CD4-positive, alpha-beta T cell treated with Interleukin-17A for 1 hour (primary cell): ENCODE results near the gene GLT6D1.
"Not testable (repeated sequence)": the region's sequence is repeated elsewhere in the genome, so short reads cannot be mapped to it uniquely, and the experiment has no call there.

Source experiments
- DNase-seq: peaks from one replicate; pipeline ENCODE4 v3.0.0-alpha.2; 2020

Gene GLT6D1

GRCh38 chr9:135664801-135665794 lies 25.8 kb upstream of the GLT6D1 start:
- DNase-seq = no peak

DNA sequence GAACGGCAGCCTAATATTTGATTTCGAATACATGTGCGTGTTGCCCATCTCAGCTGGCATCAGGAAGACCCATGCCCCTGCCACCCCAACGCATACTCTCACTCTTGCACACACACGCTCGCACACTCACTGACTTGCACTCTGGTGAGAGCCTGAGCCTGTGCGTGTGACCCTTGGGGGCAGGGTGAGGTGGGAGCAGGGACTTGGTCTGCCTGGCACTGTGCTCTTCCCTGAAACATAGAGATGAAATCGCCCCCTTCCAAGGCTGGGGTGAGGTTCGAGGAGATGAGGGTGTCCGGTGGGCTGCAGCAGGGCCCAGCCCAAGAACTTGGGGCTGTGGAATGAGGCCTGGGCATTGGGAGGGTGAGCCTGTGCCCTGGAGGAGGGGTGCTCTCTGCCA lies 24.9 kb upstream of the GLT6D1 start:
- DNase-seq = no peak

DNA sequence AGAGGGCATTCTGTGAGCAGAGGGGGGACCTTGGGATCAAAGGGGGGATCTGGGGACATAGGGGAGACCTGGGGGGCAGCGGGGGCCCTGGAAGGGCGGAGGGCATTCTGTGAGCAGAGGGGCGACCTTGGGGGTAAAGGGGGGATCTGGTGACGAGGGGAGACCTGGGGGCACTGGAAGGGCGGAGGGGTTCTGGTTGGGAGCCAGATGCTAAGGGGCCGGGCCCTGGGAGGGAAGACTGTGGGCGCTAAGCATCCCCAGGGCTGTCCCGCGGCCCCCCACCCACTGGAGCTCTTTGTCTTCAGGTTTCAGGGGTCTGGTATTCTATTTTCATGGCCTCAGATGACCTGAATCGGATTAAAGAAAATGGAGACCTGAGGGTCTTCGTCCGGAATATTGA lies 24.5 kb upstream of the GLT6D1 start:
- DNase-seq = no peak

DNA sequence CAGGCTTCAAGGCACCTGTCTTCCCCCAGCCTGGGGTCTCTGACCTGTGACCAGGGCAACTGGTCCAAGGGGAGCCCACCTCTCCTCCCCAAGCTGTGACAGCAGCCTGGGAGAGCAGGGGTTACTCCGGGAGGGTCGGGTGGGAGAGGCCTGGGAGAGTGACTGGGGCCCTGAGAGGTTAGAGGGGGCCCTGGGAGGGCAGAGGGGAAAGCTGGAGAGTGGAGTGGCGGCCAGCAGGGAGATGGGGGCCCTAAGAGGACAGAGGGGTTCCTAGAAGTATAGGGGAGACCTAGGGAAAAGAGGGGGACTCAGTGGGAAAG lies 24.1 kb upstream of the GLT6D1 start:
- DNase-seq = no peak

- no peak for DNase-seq
These were observed 23.6 kb upstream of the GLT6D1 start, which contains the start of gene LCN9 for GRCh38 chr9:135662758-135663450. Gene LCN9, plus strand, starts transcription at chr9:135663309. Its CDS starts 13 bp downstream, at chr9:135663322.

GRCh38 chr9:135661816-135662560 lies 22.6 kb upstream of the GLT6D1 start:
- DNase-seq = no peak

DNA sequence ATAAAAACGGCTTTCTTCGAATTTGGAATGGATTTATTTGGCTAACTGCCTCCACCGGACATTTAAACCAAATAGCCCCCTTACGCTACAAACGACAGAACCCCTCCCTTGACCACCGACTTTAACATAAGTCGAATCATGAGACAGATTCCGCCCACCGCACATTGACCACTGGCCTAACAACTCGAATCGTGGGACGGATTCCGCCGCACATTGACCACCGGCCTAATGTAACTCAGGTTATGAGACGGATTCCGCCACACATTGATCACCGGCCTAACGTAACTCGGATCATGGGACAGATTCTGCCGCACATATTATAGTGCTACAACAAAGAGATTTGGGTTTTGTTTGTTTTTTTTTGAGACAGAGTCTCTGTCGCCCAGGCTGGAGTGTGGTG lies 21.1 kb upstream of the GLT6D1 start:
- DNase-seq = no peak

DNA sequence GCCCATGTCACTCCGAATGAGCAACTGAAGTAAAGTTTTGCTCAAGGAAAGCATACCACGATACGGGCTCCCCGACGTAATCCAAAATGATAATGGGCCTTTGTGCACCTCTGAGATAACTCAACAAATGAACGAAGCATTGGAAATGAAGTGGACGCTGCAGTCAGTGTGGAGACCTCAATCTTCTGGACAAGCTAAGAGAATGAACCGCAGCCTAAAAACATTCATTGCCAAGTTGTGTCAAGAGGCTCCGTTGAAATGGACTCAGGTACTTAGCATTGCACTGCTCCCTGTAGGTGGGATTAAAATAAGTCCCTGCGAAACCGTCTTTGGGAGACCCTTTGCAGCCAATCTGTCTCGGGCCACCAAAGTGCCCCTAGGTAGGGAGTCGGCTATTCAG lies 19.9 kb upstream of the GLT6D1 start:
- no peak for DNase-seq

- no peak for DNase-seq
These were observed 18.1 kb upstream of the GLT6D1 start for GRCh38 chr9:135657416-135657815.

- DNase-seq = no peak
These were observed 16.0 kb upstream of the GLT6D1 start for GRCh38 chr9:135655317-135655716.

DNA sequence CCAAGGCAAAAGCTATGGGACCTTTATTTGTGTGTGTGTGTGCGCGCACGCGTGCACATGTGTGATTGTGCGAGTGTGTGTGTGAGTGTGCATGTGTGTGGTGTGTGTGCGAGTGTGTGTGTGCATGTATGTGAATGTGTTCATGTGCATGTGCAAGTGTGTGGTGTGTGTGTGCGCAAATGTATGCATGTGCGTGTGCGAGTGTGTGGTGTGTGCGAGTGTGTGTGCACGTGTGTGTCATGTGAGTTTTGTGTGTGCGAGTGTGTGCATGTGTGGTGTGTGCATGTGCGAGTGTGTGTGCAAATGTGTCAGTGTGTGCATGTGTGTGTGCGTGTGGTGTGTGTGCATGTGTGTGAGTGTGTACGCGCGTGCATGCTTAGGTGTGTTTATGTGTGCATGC lies 11.1 kb upstream of the GLT6D1 start:
- no peak for DNase-seq

- no peak for DNase-seq
These were observed 10.2 kb upstream of the GLT6D1 start for GRCh38 chr9:135649508-135649907.

- no peak for DNase-seq
These were observed 9.4 kb upstream of the GLT6D1 start for GRCh38 chr9:135648494-135649410.

DNA sequence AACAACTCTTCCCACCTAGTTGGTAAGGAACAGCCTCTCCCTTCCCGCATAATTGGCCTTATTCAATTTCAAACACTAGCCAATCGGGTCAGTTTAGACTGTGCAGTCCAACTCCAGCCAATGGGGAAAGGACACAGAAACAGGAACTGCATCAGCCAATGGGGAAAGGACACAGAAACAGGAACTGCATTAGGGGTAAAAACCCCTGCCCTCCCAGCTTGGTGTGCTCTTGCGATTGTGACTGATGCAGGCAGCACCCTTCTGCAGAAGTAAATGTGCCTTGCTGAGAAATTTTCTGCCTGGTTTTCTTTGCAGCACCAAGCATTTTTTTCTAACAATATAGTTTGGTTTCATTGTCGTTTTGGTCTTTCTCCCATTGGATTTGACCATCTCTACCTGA lies 8.5 kb upstream of the GLT6D1 start:
- DNase-seq = no peak

GRCh38 chr9:135644631-135645218 lies 5.4 kb upstream of the GLT6D1 start:
- DNase-seq = no peak

GRCh38 chr9:135641745-135642144 lies 2.4 kb upstream of the GLT6D1 start:
- DNase-seq = no peak

DNA sequence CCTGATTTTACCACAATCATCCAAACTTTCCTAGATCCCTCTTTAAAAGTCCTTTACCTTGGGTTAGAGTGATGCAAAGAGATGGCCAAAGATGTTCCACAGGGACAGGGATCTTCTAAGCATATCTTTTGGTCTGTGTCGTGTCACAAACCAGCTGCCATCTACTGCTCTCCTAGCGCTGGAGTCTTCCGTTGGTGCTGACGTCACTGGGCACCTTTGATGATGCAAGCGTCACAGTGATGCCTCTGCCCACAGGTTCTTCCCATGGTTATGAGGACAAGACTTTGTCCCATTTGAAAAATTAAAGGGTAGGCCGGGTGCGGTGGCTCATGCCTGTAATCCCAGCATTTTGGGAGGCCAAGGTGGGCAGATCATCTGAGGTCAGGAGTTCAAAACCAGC lies 1.7 kb upstream of the GLT6D1 start:
- DNase-seq = no peak

DNA sequence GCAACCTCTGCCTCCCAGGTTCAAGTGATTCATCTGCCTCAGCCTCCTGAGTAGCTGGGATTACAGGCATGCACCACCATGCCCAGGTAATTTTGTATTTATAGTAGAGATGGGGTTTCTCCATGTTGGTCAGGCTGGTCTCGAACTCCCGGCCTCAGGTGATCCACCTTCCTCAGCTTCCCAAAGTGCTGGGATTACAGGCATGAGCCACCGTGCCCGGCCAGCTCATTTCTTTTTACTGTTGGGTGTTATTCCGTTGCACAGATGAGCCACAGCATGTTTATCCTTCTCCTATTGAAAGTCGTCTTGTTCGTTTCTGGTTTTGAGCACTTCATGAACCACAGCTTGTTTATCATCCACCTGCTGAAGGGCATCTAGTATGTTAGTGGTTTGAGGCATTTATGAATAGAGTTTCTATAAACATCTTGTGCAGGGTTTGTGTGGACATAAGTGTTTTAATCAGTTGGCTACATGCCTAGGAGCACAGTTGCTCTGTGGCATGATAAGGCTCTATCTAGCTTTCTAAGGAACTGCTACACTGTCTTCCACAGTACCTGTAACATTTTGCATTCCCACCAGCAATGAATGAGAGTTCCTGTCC lies 2.3 kb downstream of the GLT6D1 start:
- DNase-seq = not testable (repeated sequence)

DNA sequence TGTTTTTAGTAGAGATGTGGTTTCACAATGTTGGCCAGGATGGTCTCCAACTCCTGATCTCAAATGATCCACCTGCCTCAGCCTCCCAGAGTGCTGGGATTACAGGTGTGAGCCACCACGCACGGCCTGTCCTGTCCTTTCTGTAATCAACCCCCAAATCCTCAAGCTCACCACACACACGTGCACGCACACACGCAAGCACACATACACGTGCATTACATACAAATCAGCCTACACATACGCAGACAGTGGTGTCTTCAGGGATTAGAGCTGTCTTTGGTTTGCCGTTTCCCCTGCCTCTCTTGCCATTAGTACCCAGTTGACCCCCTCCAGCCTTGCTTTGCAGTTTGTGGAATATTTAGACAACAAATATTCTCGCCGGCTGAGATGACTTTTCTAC lies 6.5 kb downstream of the GLT6D1 start:
- no peak for DNase-seq

GRCh38 chr9:135624282-135624681 lies 15.1 kb downstream of the GLT6D1 start:
- DNase-seq = no peak

- DNase-seq = no peak
These were observed 16.8 kb downstream of the GLT6D1 start for GRCh38 chr9:135622415-135623020.
